PC-9 (cell line): ENCODE data around the gene ZNF385B.

Source experiments
- EZH2 ChIP-seq: fragments of 200-600 bp; sonication (generic); IDR thresholded peaks from 2 replicates; pipeline ENCODE4 v1.8.0; 2017; ENCODE audit warnings: antibody characterized with exemption, low read depth
- TF ChIP-seq, protein P1 (sequence below): fragments of 200-600 bp; sonication (generic); conservative IDR thresholded peaks from 2 replicates; pipeline ENCODE4 v1.6.1; 2017; ENCODE audit warnings: mixed run types, antibody characterized with exemption, mild to moderate bottlenecking, moderate library complexity

- TF ChIP-seq, protein P1, sequence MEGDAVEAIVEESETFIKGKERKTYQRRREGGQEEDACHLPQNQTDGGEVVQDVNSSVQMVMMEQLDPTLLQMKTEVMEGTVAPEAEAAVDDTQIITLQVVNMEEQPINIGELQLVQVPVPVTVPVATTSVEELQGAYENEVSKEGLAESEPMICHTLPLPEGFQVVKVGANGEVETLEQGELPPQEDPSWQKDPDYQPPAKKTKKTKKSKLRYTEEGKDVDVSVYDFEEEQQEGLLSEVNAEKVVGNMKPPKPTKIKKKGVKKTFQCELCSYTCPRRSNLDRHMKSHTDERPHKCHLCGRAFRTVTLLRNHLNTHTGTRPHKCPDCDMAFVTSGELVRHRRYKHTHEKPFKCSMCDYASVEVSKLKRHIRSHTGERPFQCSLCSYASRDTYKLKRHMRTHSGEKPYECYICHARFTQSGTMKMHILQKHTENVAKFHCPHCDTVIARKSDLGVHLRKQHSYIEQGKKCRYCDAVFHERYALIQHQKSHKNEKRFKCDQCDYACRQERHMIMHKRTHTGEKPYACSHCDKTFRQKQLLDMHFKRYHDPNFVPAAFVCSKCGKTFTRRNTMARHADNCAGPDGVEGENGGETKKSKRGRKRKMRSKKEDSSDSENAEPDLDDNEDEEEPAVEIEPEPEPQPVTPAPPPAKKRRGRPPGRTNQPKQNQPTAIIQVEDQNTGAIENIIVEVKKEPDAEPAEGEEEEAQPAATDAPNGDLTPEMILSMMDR: no peak
- no peak for TF ChIP-seq EZH2
Measured at GRCh38 chr2:179899666-179900065, 38.3 kb upstream of the ZNF385B start.
